Sciatic nerve (tissue), 2 donors: ENCODE results near the gene METTL17. TPM values are rescaled to one million over a fixed set of nuclear protein-coding genes. Genes with fewer than 3 reads are reported as not detected.

ENCODE experiments used
- ATAC-seq: fragments of 200-7000 bp; cut with Tn5 transposase; one replicate; pipeline ENCODE4 v1.9.1; 2020; ENCODE audit warnings: mild to moderate bottlenecking, moderate library complexity
- DNase-seq: peaks from one replicate; pipeline ENCODE4 v3.0.0-alpha.2; 2020; ENCODE audit warnings: low spot score
- intact Hi-C: fragments of 100-400 bp; cut with DNase I; formaldehyde crosslinking; loops from one replicate; pipeline ENCODE4 v1.14.2; 2022
- total RNA-seq: library from RNA; stranded (reverse); fragmentation: NEBNext Ultra II Directional; extraction: Animal tissue kit (Norgen Biotek cat#: 25700); gene quantifications from one replicate; pipeline ENCODE4 v1.2.1, GENCODE V29; 2021
- donor health status: DM: no; HTN: no; CAD: no.
- donor health status: DM: no; HTN: no; CAD: no.

The METTL17 gene
- total RNA-seq, 1 donor from 2014 or later = 56.2 TPM

DNA sequence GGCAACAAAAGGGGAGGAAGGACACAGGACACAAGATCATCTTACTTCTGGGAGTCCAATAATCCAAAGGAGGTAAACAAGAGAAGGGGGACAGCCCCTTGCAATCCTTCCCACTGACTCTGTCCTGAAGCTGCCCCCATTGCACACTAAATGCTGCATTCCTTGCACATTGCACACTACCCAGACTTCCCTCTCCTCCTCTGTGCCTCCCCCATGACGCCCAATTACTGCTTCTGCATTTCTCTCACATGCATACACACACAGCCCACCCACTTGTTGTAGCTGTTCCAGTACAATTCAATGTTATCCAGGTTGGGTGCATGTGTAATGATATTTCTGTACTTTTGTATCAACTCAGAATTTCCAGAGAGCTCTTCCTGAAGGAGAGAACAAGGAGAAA is 29.6 kb downstream of the METTL17 start:
- intact Hi-C loops = loop anchor here (5.0 kb wide), 1 partner anchor 73 kb away; no protein-coding TSS in a partner anchor
- ATAC-seq (no peak), DNase-seq (no peak)

GRCh38 chr14:21020977-21021545 is 31.3 kb downstream of the METTL17 start:
- no peak for DNase-seq
- intact Hi-C loops = no loop called here
- ATAC-seq = no peak

- intact Hi-C loops = no loop called here
- DNase-seq = no peak
These were observed 32.9 kb downstream of the METTL17 start for GRCh38 chr14:21022686-21023085.

DNA sequence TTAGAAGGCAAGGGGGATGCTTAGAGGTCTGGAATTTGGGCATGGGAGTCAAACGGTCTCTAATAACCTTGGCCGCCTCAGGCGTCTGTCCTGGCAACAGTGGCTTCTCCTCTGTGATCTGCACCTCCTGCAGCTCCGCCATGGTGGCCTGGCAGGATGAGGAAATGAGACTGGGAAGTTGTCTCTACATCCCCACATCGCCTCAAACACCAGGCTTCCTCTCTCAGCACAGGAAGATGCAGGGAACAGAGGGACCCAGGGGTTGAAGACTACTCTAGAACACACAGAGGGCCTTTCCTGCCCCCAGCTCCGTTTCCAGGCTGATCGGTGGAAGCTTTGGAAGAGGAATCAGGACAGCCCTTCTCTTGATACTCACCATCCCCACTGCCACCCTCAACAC is 33.4 kb downstream of the METTL17 start:
- DNase-seq (no peak), ATAC-seq (no peak)
- intact Hi-C loops = no loop called here

More at GRCh38 chr14:21022686-21023085, 32.9 kb downstream of the METTL17 start:
- ATAC-seq = no peak

GRCh38 chr14:21023817-21024584 is 34.2 kb downstream of the METTL17 start:
- DNase-seq = no peak
- no peak for ATAC-seq
- intact Hi-C loops = no loop called here

DNA sequence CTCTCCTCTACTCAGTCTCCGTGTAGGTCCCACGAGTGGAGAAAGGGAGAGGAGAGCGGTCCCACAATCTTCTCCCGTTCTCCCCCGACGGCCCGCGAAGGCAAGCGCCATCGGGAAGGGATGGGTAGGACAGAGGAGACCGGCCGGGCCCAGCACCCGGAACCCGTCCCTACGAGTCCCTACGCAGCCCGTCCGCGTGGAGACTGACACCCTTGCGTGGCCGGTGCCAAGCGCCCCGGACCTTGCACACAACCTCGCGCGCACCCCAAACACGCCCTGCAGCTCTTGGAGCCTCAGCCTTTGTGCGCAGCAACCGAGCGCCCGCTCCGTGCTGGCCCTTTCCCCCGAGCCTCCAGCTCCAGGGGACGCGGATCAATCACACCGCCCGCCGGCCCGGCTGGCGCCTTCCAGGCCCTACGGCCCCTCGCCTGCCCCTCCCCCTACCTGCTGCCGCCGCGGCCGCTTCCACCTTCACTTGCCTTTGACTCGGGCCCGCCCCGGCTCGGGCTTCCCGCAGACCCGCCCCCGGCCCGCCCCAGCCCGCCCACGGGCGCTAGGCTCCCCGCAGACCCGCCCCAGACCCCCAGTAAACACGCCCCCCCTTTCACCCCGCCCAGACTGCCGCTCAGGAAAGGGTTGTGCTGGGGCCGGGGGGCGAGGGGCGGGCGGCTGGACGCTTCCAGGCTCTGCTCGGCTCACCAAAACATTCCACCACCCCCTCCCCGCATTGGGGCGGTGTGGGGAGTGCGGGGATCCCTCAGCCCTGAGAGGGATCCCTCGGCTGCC is 35.0 kb downstream of the METTL17 start, which contains the start of gene NDRG2:
Gene NDRG2 (minus strand): TSS at position 477 of the 786 bp plus-strand sequence. CDS start 1,746 bp downstream, outside the sequence.
- intact Hi-C loops = no loop called here
- peak; percentile 86 for DNase-seq

DNA sequence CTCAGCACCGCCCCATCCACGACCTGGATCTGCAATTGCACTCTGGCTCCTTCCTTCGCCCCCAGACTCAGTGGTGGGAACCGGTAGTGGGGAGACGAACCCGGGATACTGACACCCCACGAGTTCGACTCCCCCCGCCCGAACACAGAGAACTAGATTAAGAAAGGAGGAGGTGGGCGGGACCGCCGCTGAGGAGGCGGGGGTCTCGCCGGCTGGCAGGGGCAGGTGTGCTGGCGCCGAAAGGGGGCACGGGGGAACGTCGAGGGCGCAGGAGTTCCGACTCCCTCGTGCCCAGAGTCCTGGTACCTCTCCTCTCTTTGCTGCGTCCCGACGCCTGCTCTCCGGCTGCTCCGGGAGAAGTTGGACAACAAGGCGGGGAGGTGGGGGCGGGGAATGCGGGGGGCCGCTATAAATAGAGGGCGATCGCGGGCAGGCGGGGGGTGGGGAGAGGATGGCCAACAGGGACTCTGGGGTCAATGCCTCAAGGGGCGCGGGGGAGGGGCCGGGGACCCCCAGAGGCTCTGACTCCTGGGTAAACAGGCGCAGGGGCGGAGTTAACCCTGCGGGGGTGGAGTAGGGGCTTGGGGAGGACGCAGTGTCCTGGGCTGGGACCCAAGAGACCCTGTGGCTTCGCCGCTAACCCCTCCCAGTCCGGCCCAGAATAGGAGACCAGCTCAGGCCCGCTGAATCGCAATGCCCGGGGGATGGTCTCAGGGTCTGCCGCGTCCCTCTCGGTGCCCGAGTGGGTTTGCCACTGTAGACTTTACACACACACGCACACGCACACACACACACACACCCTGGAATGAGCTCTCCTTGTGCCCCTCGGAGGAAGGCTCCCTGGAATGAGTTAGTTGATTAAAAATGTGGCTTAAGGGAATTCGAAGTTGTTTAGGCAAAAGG is 35.8 kb downstream of the METTL17 start:
- peak; percentile 89 for ATAC-seq
- DNase-seq = peak; percentile 88
- intact Hi-C loops = no loop called here

More for the DNA sequence above, 35.0 kb downstream of the METTL17 start, which contains the start of gene NDRG2:
- peak; percentile 85 for ATAC-seq

GRCh38 chr14:21026274-21026987 is 36.7 kb downstream of the METTL17 start:
- intact Hi-C loops = no loop called here
- peak; percentile 76 for DNase-seq
- peak; percentile 50 for ATAC-seq

- intact Hi-C loops = no loop called here
- no peak for DNase-seq
- no peak for ATAC-seq
These were observed 37.2 kb downstream of the METTL17 start for GRCh38 chr14:21026988-21027315.

- no peak for ATAC-seq
- DNase-seq = no peak
- intact Hi-C loops = no loop called here
These were observed 40.1 kb downstream of the METTL17 start, which contains the start of gene TPPP2 for GRCh38 chr14:21029917-21030316. TSS of gene TPPP2 (plus strand) at chr14:21030217. CDS start at chr14:21030582, 365 bp downstream.

DNA sequence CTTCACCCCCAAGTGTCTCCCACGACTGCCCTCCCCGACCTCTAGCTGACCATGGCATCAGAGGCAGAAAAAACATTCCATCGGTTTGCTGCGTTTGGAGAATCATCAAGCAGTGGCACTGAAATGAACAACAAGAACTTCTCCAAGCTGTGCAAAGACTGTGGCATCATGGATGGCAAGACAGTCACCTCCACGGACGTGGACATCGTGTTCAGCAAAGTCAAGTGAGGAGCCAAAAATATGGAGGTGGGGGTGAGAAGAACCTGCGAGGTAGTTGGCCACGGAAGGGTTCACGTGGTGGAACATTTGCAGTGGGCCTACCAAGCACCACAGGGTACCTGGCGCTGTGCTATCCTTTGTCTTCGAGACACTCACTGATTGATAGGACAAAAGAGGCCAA is 40.8 kb downstream of the METTL17 start:
- no peak for DNase-seq
- no peak for ATAC-seq
- intact Hi-C loops = no loop called here

DNA sequence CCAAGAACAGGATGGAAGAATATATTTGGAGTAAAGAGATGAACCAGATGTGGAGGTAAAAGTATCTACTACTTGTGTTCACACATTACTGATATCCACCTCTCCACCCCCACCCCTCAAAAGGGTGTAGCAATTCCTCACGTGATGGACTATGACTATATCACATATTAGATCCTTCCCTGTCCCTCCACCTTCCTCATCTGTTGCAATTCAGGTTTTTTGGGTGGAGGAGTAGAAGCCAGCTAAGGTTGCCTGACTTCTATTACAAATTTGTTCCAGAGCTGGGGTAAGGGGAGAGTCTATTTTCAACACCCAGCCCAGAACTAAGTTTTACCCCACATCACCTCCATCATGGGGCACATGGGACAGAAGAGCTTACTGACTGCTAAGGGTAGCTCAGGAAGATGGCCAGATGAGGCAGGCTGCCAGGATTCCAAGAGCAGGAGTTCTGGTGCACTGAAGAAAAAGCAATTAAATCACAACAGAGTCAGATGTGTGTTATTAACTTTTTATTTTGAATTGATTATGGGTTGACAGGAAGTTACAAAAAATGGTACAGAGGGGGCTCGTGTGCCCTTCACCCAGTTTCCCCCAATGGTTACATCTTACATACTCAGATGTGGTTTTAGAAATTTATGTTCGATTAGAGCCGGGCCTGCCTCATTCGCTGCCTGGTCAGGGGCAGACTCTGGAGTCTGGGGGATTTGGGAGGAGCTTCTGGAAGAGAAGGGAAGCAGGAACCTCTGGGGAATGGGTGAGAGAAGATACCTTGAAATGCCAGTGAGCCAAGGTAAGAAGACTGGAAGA is 42.7 kb downstream of the METTL17 start:
- no peak for DNase-seq
- intact Hi-C loops = no loop called here
- ATAC-seq = no peak

DNA sequence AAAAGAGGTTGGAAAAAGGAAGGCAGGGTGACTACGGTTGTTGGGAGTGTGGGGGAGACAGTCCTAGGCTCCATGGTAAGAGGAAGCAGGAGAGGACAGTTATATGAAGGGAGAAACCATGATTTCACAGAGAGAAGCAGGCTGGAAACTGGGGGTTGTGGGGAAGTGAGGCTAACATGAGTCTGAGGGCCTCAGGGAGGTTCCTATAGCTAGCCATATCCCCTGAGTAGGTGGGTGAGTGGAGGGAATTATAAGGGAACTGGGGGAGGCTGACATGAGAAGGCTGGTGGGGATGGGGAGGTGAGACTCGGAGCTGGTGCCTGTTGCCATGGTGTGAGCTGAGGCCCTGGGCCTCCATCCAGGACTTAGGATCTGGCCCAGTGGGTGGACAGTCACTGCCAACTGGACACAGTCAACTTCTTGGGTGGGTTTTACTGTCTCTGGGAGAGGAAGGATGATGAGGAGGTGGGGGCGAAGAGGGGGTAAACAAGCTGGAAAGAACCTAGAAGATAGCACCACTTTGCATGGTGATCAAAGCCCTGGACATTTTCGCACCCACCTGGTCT is 43.4 kb downstream of the METTL17 start:
- ATAC-seq (no peak), DNase-seq (no peak)
- intact Hi-C loops = no loop called here

GRCh38 chr14:21034707-21035106 is 44.9 kb downstream of the METTL17 start, which contains the start of gene RNASE13:
TSS of gene RNASE13 (minus strand) at chr14:21034807. CDS start at chr14:21034288, 519 bp downstream.
- ATAC-seq (no peak), DNase-seq (no peak)
- intact Hi-C loops = no loop called here

- intact Hi-C loops = no loop called here
- DNase-seq (no peak), ATAC-seq (no peak)
These were observed 47.0 kb downstream of the METTL17 start for GRCh38 chr14:21036751-21037150.

- ATAC-seq (no peak), DNase-seq (no peak)
- intact Hi-C loops = no loop called here
These were observed 47.4 kb downstream of the METTL17 start for GRCh38 chr14:21037156-21037555.
